Stomach (tissue), 9 donors: ENCODE data around the gene RD3L. TPM values are rescaled to one million over a fixed set of nuclear protein-coding genes. Genes with fewer than 3 reads are reported as not detected.

Experiments
- DNase-seq, 2 donors: peaks; one replicate each; pipeline versions ENCODE4 v3.0.0 to v3.0.0-alpha.2; 2013 to 2019
- H3K27ac ChIP-seq, 5 donors: fragments of 200-600 bp in 4 of 5; sonication (generic) in 4 of 5; one replicate each; pipeline ENCODE4 v1.5.1; 2013 to 2019; ENCODE audit warnings: mild to moderate bottlenecking in 1 of 5, moderate library complexity in 1 of 5
- H3K27me3 ChIP-seq, 3 donors: fragments of 200-600 bp; sonication (generic); one replicate each; pipeline ENCODE4 v1.5.1; 2017 to 2019; ENCODE audit warnings: mixed run types in 1 of 3
- H3K36me3 ChIP-seq, 4 donors: fragments of 200-600 bp; sonication (generic); 1 replicate in 3 of 4; 2 replicates in 1 of 4; pipeline ENCODE4 v1.5.1; 2016 to 2019
- H3K4me1 ChIP-seq, 4 donors: fragments of 200-600 bp; sonication (generic); one replicate each; pipeline ENCODE4 v1.5.1; 2016 to 2019
- H3K4me3 ChIP-seq, 4 donors: fragments of 200-600 bp; sonication (generic) in 3 of 4; one replicate each; pipeline ENCODE4 v1.5.1; 2016 to 2019; ENCODE audit warnings: mild to moderate bottlenecking in 1 of 4
- H3K9me3 ChIP-seq, 4 donors: fragments of 200-600 bp; sonication (generic); one replicate each; pipeline ENCODE4 v1.5.1; 2016 to 2019
- EP300 ChIP-seq: sonication (generic); formaldehyde crosslinking; IDR thresholded peaks from one replicate; pipeline ENCODE4 v1.6.1; 2017; ENCODE audit warnings: antibody characterized with exemption
- POLR2A ChIP-seq, 4 donors: fragments of 450-650 bp; IDR thresholded peaks; one replicate each; pipeline ENCODE4 v1.6.1; 2016; ENCODE audit warnings: antibody characterized with exemption in 4 of 4, control low read depth in 2 of 4, mild to moderate bottlenecking in 1 of 4, moderate library complexity in 1 of 4
- POLR2AphosphoS5 ChIP-seq, 3 donors: sonication (generic); formaldehyde crosslinking; IDR thresholded peaks; one replicate each; pipeline ENCODE4 v1.6.1; 2016; ENCODE audit warnings: antibody characterized with exemption in 3 of 3
- WGBS, 5 donors: extraction: QIAGEN DNeasy Blood & Tissue Kit in 3 of 5; methylation state at CpG; one replicate each; pipeline versions ENCODE4 v1.1.5 to v1.1.7; 2013 to 2018; 5-methylcytosine and 5-hydroxymethylcytosine counted together
- intact Hi-C: fragments of 100-400 bp; cut with DNase I; formaldehyde crosslinking; loops from one replicate; pipeline ENCODE4 v1.15.1; 2023; ENCODE audit warnings: low total_unique reads
- polyA plus RNA-seq, 3 donors: library from polyadenylated mRNA; stranded (reverse); fragments of 200-250 nt; gene quantifications; one replicate each; pipeline ENCODE4 v1.2.3, GENCODE V29; 2013
- total RNA-seq, 5 donors: library from RNA; depleted of rRNA; stranded (reverse); fragments of >200 nt; gene quantifications; one replicate each; pipeline versions ENCODE4 v1.1.0 to v1.2.3, GENCODE V29; 2014 to 2016
- TF ChIP-seq, protein P1 (sequence below), 7 experiments: fragments of 450-650 bp in 4 of 7; fragments of 200-600 bp in 3 of 7; sonication (generic) in 3 of 7; IDR thresholded peaks; one replicate each; pipeline ENCODE4 v1.5.1; 2016 to 2019; ENCODE audit warnings: antibody characterized with exemption in 7 of 7, control low read depth in 2 of 7, mild to moderate bottlenecking in 1 of 7
- donor health status: healthy with polysubstance abuse.
- donor health status: Bipolar disorder and iron deficiency.
- donor health status: healthy.

The RD3L gene
- total and polyA plus RNA-seq, 8 donors = not detected

DNA sequence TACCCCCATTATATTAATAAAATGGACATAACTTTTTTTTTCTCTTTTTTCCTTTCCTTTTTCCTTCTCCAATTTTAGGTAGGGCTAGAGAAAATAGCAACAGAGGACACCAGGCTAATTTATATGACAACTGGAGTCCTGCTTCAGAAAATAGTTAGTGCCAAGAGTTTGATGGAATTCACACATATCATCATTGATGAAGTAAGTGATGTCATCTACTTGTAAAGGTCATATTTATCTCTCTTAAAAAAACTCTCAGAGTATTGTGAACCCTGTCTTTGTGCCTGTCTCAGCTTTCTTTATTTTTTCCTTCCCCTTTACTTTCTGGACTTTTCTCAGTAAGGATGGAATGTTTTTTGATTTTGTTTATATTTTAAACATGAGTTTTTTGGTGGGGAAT is 24.3 kb upstream of the RD3L start:
- no peak overlapping the region for H3K27ac ChIP-seq
- intact Hi-C loops = no loop called here
- H3K9me3 ChIP-seq = no peaks in the 10 kb centered on the region
- H3K36me3 ChIP-seq = no peaks in the 10 kb centered on the region
- H3K4me1 ChIP-seq = no peaks in the 10 kb centered on the region
- no peak for DNase-seq
- no peak for TF ChIP-seq POLR2A (IDR thresholded peaks at IDR 0.05)
- no peak overlapping the region for H3K4me3 ChIP-seq
- no peaks in the 10 kb centered on the region for H3K27me3 ChIP-seq

DNA sequence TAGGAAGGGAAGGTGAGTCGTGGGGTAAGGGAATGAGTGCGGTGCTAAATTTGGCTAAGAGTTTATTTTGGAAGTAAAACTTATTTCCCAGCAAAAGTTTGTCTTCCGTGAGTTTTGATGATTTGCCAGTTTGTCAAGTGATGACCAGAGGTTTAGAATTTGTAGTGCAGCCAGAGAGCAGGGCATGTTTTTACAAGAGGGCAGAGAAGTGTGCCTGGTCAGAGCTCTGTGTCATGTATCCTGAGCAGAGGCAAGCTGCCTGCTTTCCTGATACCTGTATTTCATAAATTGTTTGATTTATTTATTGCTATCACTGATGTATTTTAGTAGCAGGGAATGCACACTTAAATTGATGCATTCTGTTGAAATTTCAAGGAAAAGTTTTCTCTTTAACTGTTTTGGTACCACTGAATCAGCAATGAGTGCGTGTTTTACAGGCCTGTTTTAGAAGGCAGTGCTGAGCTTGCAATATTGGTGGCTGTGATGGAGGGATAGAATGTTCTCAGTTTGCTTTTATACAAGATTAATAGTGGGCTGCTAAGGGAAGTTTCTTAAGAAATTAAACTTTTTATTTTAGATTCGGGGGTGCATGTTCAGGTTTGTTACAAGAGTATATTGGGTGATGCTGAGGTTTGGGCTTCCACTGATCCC is 19.7 kb upstream of the RD3L start:
- intact Hi-C loops = no loop called here
- no peaks in the 10 kb centered on the region for H3K9me3 ChIP-seq
- no peak overlapping the region for H3K27ac ChIP-seq
- DNase-seq = no peak
- whole genome bisulfite sequencing, 5 donors = 73 to 82% (median 80%) methylated on average over 5 of the region's 5 CpGs
- no peaks in the 10 kb centered on the region for H3K27me3 ChIP-seq
- H3K4me1 ChIP-seq = no peaks in the 10 kb centered on the region
- TF ChIP-seq, protein P1, sequence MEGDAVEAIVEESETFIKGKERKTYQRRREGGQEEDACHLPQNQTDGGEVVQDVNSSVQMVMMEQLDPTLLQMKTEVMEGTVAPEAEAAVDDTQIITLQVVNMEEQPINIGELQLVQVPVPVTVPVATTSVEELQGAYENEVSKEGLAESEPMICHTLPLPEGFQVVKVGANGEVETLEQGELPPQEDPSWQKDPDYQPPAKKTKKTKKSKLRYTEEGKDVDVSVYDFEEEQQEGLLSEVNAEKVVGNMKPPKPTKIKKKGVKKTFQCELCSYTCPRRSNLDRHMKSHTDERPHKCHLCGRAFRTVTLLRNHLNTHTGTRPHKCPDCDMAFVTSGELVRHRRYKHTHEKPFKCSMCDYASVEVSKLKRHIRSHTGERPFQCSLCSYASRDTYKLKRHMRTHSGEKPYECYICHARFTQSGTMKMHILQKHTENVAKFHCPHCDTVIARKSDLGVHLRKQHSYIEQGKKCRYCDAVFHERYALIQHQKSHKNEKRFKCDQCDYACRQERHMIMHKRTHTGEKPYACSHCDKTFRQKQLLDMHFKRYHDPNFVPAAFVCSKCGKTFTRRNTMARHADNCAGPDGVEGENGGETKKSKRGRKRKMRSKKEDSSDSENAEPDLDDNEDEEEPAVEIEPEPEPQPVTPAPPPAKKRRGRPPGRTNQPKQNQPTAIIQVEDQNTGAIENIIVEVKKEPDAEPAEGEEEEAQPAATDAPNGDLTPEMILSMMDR (IDR thresholded peaks at IDR 0.05) = no peak
- TF ChIP-seq POLR2AphosphoS5 (IDR thresholded peaks at IDR 0.05) (no peak), POLR2A (IDR thresholded peaks at IDR 0.05) (no peak), EP300 (no peak)
- H3K36me3 ChIP-seq = no peaks in the 10 kb centered on the region
- H3K4me3 ChIP-seq = no peak overlapping the region

DNA sequence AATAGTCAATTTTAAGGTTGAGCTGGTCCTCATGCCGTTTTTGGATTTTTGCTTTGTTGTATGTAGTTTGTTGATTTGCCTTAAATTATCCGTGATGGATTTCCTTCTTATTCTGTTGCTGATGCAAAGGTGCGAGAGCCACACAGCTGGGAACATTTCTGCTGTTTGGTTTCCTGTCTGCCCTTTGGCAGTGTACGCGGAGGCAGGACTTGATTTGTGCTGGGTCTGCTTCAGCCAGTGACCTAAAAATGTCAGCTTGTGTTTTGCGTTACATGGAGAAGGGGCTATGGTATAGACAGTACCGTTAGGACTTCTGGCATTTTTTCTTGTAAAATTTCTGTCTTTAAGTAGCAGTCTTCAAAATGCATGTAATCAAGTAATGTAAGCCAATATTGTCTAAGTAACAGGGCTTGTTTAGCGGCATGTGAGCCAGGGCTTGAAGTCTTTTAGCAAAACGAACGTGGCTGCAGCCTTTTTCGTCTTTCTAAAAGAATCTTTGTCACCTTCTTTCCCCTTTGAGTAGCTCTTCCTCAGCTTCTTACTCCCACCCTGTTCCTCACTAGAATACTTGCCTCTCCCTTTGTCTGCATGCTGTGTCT is 18.2 kb upstream of the RD3L start:
- intact Hi-C loops = no loop called here
- Histone ChIP-seq H3K9me3 (no peaks in the 10 kb centered on the region), H3K27me3 (no peaks in the 10 kb centered on the region), H3K4me1 (no peaks in the 10 kb centered on the region), H3K4me3 (no peak overlapping the region), H3K27ac (no peak overlapping the region), H3K36me3 (no peaks in the 10 kb centered on the region)
- 50 to 63% (median 55%) methylated on average over 11 of the region's 11 CpGs for WGBS, 5 donors
- TF ChIP-seq POLR2A (IDR thresholded peaks at IDR 0.05) (no peak), POLR2AphosphoS5 (IDR thresholded peaks at IDR 0.05) (no peak), EP300 (no peak)
- TF ChIP-seq, protein P1 (IDR thresholded peaks at IDR 0.05) = no peak
- DNase-seq = peak in 1 of 2 donors; percentile 14

DNA sequence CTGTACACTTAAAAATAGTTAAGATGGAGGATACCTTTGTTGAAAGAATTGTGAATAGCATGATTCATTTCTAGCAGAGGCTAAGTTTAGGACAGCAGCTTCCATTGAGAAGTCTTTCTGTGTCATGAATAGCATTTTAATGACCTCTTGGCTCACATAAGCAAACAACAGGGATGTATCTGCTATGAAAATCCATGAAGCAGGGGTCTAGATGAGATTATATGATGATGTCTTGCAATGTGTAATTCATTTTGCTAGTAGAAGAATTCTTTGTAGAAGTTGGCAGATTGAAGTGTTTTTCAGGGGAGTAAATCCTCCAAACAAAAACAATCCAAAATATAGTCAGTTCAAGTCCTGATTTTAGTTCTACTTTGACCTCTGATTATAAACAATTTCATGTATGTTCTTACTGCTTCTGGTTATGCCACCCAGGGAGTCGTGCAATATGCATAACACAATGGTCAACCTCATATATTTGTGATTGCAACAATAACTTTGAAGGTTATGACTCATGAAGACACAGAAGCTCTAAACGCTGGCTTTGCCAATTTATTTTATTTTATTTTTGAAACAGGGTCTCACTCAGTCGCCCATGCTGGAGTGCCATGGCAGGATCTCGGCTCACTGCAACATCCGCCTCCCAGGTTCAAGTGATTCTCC is 6.9 kb upstream of the RD3L start:
- 64 to 80% (median 77%) methylated on average over 5 of the region's 5 CpGs for WGBS, 5 donors
- TF ChIP-seq POLR2A (IDR thresholded peaks at IDR 0.05) (no peak), EP300 (no peak), POLR2AphosphoS5 (IDR thresholded peaks at IDR 0.05) (no peak)
- TF ChIP-seq, protein P1 (IDR thresholded peaks at IDR 0.05) = no peak

More for the DNA sequence above, 6.9 kb upstream of the RD3L start:
- Histone ChIP-seq H3K27ac (no peak overlapping the region), H3K36me3 (no peaks in the 10 kb centered on the region), H3K4me1 (no peaks in the 10 kb centered on the region), H3K9me3 (peaks cover 0 to 8% (median 4%) of the 10 kb centered on the region in 4 donors), H3K27me3 (peaks cover 0 to 31% (median 3%) of the 10 kb centered on the region in 3 donors), H3K4me3 (no peak overlapping the region)
- no peak for DNase-seq
- intact Hi-C loops = no loop called here
